Skin epidermis (tissue), 12 donors: Measurements from ENCODE around the gene TFAP2A.

Experiments used
- H3K27ac ChIP-seq, 21 experiments: fragments of 200-600 bp; sonication (generic) in 11 of 21; one replicate each; pipeline ENCODE4 v1.5.0; 2020; ENCODE audit warnings: mild to moderate bottlenecking in 3 of 21, inconsistent platforms in 2 of 21, moderate library complexity in 2 of 21
- H3K4me3 ChIP-seq, 7 experiments: fragments of 200-600 bp; sonication (generic) in 2 of 7; one replicate each; pipeline ENCODE4 v1.5.0; 2020; ENCODE audit warnings: inconsistent platforms in 2 of 7, mild to moderate bottlenecking in 2 of 7, moderate library complexity in 1 of 7

The TFAP2A gene

GRCh38 chr6:10389739-10390494, 25.0 kb downstream of the TFAP2A start:
- Histone ChIP-seq H3K4me3 (no peak overlapping the region), H3K27ac (no peak overlapping the region)

GRCh38 chr6:10386756-10387654, 27.9 kb downstream of the TFAP2A start:
- no peak overlapping the region for H3K4me3 ChIP-seq
- peak overlapping the region in 1 of 21 experiments; percentile 49 for H3K27ac ChIP-seq

DNA sequence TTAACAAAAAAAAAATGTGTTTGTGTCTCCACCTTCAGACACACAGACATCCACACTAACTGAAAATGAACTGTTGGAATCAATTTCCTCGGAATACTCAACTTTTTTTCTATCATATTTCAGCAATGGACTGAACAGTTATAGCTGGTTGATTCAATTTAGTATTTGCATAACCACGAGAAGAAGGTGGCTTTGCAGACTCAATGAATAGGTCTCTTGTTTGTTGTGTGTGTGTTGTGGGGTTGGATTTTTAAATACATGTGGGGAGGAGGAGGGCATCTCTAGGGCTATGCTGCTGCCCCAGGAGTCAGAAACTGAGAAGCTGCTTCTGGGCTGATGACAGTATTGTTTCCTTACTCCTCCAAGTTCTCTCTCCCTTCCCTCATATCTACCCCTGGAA, 28.7 kb downstream of the TFAP2A start:
- Histone ChIP-seq H3K4me3 (no peak overlapping the region), H3K27ac (peak overlapping the region in 1 of 21 experiments; percentile 49)

DNA sequence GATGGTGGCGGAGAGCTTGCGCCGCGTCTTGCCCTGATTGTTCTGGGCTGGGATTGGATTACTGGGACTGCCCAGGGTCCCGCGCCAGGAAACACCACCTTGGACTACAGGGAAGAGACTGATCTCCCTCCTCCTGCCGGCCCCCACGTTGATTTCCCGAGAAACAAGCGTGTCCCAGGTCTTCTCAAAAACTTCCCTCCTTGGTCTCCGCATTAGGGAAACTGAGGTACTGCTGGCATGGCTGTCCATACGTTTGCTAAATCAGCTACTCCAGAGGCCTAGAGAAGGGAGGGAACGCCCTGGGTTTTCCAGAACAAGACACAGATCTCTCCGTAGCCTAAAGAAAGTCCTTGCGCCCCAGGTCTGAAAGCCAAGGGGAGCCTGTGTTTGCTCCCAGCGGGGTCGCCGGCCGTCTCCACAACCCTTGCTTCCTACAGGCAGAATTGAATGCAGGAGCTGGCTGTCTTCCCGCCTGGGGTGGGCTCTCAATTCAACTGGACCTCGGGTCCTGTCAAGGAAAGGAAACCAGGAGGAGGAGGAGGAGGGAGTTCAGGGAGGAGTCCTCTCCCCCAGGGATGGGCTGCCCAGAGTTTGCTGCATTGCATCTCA, 29.2 kb downstream of the TFAP2A start:
- Histone ChIP-seq H3K4me3 (no peak overlapping the region), H3K27ac (peak overlapping the region in 1 of 21 experiments; percentile 49)

- H3K4me3 ChIP-seq, result peak overlapping the region in 2 of 7 experiments; percentile 14 to 38
- peak overlapping the region in 6 of 21 experiments; percentile 3 to 84 (median 60) for H3K27ac ChIP-seq
These were observed 30.0 kb downstream of the TFAP2A start for GRCh38 chr6:10384610-10385523.

- Histone ChIP-seq H3K4me3 (peak overlapping the region in 4 of 7 experiments; percentile 1 to 38 (median 22)), H3K27ac (peak overlapping the region in 11 of 21 experiments; percentile 5 to 84 (median 67))
These were observed 30.7 kb downstream of the TFAP2A start for GRCh38 chr6:10384091-10384609.

- Histone ChIP-seq H3K27ac (peak overlapping the region in 17 of 21 experiments; percentile 5 to 84 (median 65)), H3K4me3 (peak overlapping the region in 6 of 7 experiments; percentile 0 to 38 (median 16))
These were observed 31.4 kb downstream of the TFAP2A start for GRCh38 chr6:10383331-10384090.

GRCh38 chr6:10382728-10383330, 32.0 kb downstream of the TFAP2A start:
- H3K4me3 ChIP-seq, result peak overlapping the region in 5 of 7 experiments; percentile 0 to 38 (median 17)
- H3K27ac ChIP-seq, result peak overlapping the region in 16 of 21 experiments; percentile 5 to 84 (median 66)

GRCh38 chr6:10382322-10382721, 32.6 kb downstream of the TFAP2A start:
- Histone ChIP-seq H3K27ac (peak overlapping the region in 4 of 21 experiments; percentile 68 to 84 (median 72)), H3K4me3 (no peak overlapping the region)

- H3K4me3 ChIP-seq, result no peak overlapping the region
- no peak overlapping the region for H3K27ac ChIP-seq
These were observed 33.1 kb downstream of the TFAP2A start for GRCh38 chr6:10381830-10382208.

DNA sequence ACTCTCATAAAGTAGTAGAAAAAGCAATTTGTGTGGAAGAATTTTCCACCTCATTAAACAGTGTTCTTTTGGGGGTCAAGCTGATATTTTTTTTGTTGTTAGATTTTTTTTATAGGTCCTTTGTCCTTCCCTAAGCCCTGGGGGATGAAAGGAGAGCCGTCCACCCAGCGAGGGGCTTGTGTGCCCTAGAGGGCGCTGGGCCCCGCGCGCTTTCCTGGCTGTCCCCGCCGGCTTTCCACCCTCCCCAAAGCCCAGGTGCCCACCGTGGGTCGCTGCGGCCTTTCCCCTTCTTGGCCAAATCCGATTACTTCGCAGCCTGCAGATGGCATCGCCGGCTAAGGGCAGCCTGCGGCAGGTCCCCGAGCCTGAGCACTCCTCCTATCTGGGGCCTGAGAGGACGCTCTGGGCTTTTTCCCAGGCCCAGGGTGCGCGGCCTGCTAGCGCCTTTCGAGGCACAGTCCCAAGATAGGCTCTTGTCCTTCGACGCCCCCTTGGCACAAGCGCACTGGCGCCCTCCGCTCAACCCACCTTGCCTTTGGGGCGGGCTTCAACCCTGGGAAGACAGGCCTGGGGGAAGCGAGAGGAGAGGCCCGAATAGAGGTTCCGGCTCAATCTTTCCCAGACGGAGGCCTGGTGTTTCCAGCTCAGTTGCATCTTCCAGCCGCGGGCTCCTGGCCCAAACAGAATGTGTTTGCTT, 33.6 kb downstream of the TFAP2A start:
- no peak overlapping the region for H3K27ac ChIP-seq
- no peak overlapping the region for H3K4me3 ChIP-seq

- H3K27ac ChIP-seq, result no peak overlapping the region
- H3K4me3 ChIP-seq, result no peak overlapping the region
These were observed 39.4 kb downstream of the TFAP2A start for GRCh38 chr6:10375391-10375969.

DNA sequence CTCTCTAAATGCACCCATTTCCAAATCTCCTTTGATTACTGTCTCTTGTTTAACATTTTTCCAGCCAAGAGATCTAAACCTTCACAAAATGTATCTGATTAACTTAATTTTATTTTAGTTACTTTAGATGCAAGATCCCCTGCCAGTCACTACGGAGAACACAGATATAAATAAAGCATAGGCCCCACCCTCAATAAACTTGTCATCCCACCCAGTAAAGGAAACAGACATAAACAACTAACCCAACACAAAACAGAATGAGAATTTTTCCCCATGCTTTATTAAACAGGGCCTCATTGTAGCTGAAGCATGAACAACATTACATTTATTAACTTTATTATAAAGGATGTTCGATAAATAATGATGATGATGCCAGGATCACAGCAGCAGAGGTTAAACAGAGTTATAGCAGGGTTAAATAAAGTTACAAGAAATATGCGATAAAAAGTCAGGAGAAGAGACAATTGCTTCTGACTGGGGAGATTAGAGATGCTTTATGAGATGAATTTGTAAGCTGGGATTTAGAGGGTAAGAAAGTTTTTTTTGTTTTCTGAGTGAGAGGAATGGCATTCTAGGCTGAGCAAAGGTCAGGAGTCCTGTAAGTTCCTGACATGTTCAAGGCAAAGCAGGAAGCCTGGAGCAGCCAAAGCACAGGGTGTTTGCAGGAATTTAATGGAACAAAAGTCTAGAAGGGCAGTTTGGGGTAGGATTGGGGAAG, 41.1 kb downstream of the TFAP2A start:
- H3K4me3 ChIP-seq, result no peak overlapping the region
- no peak overlapping the region for H3K27ac ChIP-seq

DNA sequence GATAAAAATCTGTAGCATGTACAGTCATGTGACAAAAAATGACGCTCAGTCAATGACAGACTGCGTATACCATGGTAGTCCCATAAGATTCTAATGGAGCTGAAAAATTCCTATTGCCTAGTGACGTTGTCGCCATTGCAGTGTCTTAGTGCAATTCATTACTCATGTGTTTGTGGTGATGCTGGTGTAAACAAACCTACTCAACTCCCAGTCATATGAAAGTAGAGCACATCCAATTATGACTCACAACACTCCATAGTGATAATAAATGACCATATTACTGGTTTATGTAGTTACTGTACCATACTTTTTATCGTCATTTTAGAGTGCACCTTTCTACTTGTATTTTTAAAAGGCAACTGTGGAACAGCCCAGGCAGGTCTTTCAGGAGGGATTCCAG, 45.0 kb downstream of the TFAP2A start:
- Histone ChIP-seq H3K4me3 (no peak overlapping the region), H3K27ac (peak overlapping the region in 1 of 21 experiments; percentile 59)

GRCh38 chr6:10368861-10369260, 46.0 kb downstream of the TFAP2A start:
- Histone ChIP-seq H3K27ac (no peak overlapping the region), H3K4me3 (no peak overlapping the region)

DNA sequence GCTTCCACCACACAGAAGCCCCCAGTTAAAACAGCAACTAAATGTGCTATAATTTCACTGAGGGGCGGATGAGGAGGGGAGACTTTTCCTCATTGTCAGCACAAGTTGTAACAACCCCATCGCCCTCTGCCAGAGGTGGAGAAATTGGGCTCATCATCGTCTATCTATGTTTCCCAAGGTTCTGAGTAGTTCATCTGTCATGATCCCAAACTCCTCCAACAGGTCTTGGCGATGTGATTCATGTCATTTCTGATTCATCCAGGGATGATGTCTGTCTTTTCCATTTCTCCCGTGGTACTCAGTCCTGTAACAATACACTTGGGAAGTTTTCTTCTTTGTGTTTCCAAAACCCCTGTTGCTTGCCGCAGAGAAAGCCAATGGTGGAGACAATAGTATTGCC, 51.0 kb downstream of the TFAP2A start:
- H3K27ac ChIP-seq, result peak overlapping the region in 5 of 21 experiments; percentile 6 to 82 (median 42)
- no peak overlapping the region for H3K4me3 ChIP-seq
